ENCODE data around the gene TNFAIP8L2. TPM values are rescaled to one million over a fixed set of nuclear protein-coding genes. Genes with fewer than 3 reads are reported as not detected.

Gene TNFAIP8L2
- total and polyA plus RNA-seq, 2 donors (not counting 1 experiment from before 2014, with no cell fraction given): not detected

DNA sequence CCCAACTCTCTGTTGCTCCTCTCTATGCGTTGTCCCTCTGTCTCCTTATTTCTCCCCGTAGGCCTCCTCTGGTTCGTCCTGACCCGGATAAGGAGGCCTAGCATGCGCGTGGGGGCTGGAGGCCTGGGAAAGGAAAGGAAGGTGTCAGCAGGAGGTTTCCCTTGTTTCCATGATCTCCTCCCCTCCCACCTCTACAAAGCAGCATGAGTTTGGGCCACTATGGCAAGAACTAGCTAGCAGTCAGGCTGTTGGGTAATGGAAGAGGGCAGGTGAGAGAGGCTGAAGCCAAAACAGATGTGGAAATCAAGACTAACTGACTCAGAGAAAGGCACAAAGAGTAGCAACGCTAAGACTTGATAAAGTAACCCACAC is 9.3 kb upstream of the TNFAIP8L2 start:
- DNase-seq (ENCODE audit: low read depth in 2 of 2): no peak
- Histone ChIP-seq H3K4me1 (ENCODE audit: control insufficient read depth, extremely low read depth, insufficient read depth, low read length) (peaks cover 10% of the 10 kb centered on the region), H3K4me3 (replicated peaks in 1 of 4; ENCODE audit: control extremely low read depth in 1 of 4, insufficient read depth in 1 of 4, low read depth in 3 of 4, low read length in 4 of 4) (peak overlapping the region; percentile 55 to 71 (median 65)), H3K9ac (ENCODE audit: insufficient read depth, low read length) (peak overlapping the region; percentile 12), H3K79me2 (ENCODE audit: control insufficient read depth, insufficient read depth, low read length) (no peaks in the 10 kb centered on the region), H3K27me3 (ENCODE audit: control insufficient read depth, insufficient read depth, low read length) (peaks cover 3% of the 10 kb centered on the region), H3K4me2 (ENCODE audit: extremely low read depth, insufficient read depth, low read length) (peak overlapping the region; percentile 97), H2AFZ (ENCODE audit: low read length) (peak overlapping the region; percentile 92), H4K20me1 (ENCODE audit: control insufficient read depth, extremely low read depth, insufficient read depth, low read length) (no peaks in the 10 kb centered on the region), H3K36me3 (ENCODE audit: control insufficient read depth, insufficient read depth, low read length) (no peaks in the 10 kb centered on the region), H3K9me3 (ENCODE audit: control insufficient read depth, insufficient read depth, low read depth, low read length) (no peaks in the 10 kb centered on the region), H3K27ac (ENCODE audit: insufficient read depth, low read length) (no peak overlapping the region)
- TF ChIP-seq CTCF (conservative IDR thresholded peaks at IDR 0.05 in 1 of 2, IDR thresholded peaks at IDR 0.05 in 1 of 2; ENCODE audit: low read depth in 1 of 2, low read length in 2 of 2) (no peak), EZH2 (IDR thresholded peaks at IDR 0.05; ENCODE audit: low read length, missing control alignments) (no peak)

GRCh38 chr1:151147665-151148064 is 8.8 kb upstream of the TNFAIP8L2 start:
- H4K20me1 ChIP-seq (ENCODE audit: control insufficient read depth, extremely low read depth, insufficient read depth, low read length): no peaks in the 10 kb centered on the region
- no peak overlapping the region for H2AFZ ChIP-seq (ENCODE audit: low read length)
- no peaks in the 10 kb centered on the region for H3K36me3 ChIP-seq (ENCODE audit: control insufficient read depth, insufficient read depth, low read length)
- no peak overlapping the region for H3K9ac ChIP-seq (ENCODE audit: insufficient read depth, low read length)
- H3K4me1 ChIP-seq (ENCODE audit: control insufficient read depth, extremely low read depth, insufficient read depth, low read length): peaks cover 10% of the 10 kb centered on the region
- H3K27ac ChIP-seq (ENCODE audit: insufficient read depth, low read length): no peak overlapping the region
- no peak for DNase-seq (ENCODE audit: low read depth in 2 of 2)
- no peaks in the 10 kb centered on the region for H3K79me2 ChIP-seq (ENCODE audit: control insufficient read depth, insufficient read depth, low read length)
- no peaks in the 10 kb centered on the region for H3K9me3 ChIP-seq (ENCODE audit: control insufficient read depth, insufficient read depth, low read depth, low read length)
- no peak for TF ChIP-seq EZH2 (IDR thresholded peaks at IDR 0.05; ENCODE audit: low read length, missing control alignments)
- TF ChIP-seq CTCF (conservative IDR thresholded peaks at IDR 0.05 in 1 of 2, IDR thresholded peaks at IDR 0.05 in 1 of 2; ENCODE audit: low read depth in 1 of 2, low read length in 2 of 2): no peak
- no peak overlapping the region for H3K4me3 ChIP-seq (replicated peaks in 1 of 4; ENCODE audit: control extremely low read depth in 1 of 4, insufficient read depth in 1 of 4, low read depth in 3 of 4, low read length in 4 of 4)
- no peak overlapping the region for H3K4me2 ChIP-seq (ENCODE audit: extremely low read depth, insufficient read depth, low read length)
- peaks cover 3% of the 10 kb centered on the region for H3K27me3 ChIP-seq (ENCODE audit: control insufficient read depth, insufficient read depth, low read length)

- Histone ChIP-seq H3K9ac (ENCODE audit: insufficient read depth, low read length) (no peak overlapping the region), H3K4me1 (ENCODE audit: control insufficient read depth, extremely low read depth, insufficient read depth, low read length) (no peaks in the 10 kb centered on the region), H3K4me3 (replicated peaks in 1 of 4; ENCODE audit: control extremely low read depth in 1 of 4, insufficient read depth in 1 of 4, low read depth in 3 of 4, low read length in 4 of 4) (no peak overlapping the region), H3K36me3 (ENCODE audit: control insufficient read depth, insufficient read depth, low read length) (peaks cover 3% of the 10 kb centered on the region), H3K9me3 (ENCODE audit: control insufficient read depth, insufficient read depth, low read depth, low read length) (no peaks in the 10 kb centered on the region), H4K20me1 (ENCODE audit: control insufficient read depth, extremely low read depth, insufficient read depth, low read length) (no peaks in the 10 kb centered on the region), H3K27me3 (ENCODE audit: control insufficient read depth, insufficient read depth, low read length) (no peaks in the 10 kb centered on the region), H3K4me2 (ENCODE audit: extremely low read depth, insufficient read depth, low read length) (no peak overlapping the region), H3K27ac (ENCODE audit: insufficient read depth, low read length) (no peak overlapping the region), H3K79me2 (ENCODE audit: control insufficient read depth, insufficient read depth, low read length) (no peaks in the 10 kb centered on the region), H2AFZ (ENCODE audit: low read length) (no peak overlapping the region)
- TF ChIP-seq CTCF (conservative IDR thresholded peaks at IDR 0.05 in 1 of 2, IDR thresholded peaks at IDR 0.05 in 1 of 2; ENCODE audit: low read depth in 1 of 2, low read length in 2 of 2) (no peak), EZH2 (IDR thresholded peaks at IDR 0.05; ENCODE audit: low read length, missing control alignments) (no peak)
- DNase-seq (ENCODE audit: low read depth in 2 of 2): no peak
These were observed 650 bp downstream of the TNFAIP8L2 start for GRCh38 chr1:151157067-151157531.
